ENCODE measurements around the gene CTAG1A.
"Not testable (repeated sequence)": the region's sequence is repeated elsewhere in the genome, so short reads cannot be mapped to it uniquely, and the experiment has no call there.

CTAG1A gene

DNA sequence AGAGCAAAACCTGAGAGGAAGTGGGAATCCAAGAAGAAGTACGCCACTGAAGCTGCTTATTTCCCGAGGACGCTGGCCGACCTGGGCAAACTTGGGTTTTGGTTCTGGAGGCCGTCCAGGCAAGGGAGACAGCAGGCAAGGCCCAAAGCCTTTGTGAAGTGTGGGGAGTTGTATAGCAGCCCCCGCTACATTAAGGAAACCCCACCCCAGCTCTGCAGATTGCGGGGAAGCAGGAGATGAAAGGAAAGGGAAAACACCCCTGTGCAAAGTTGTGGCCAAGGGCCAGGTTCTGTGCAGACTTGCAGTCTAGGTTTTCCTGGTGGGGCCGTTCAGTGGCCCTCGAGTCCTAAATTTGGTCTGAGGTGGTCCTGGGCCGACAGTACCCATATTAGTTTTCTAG lies 11.9 kb upstream of the CTAG1A start:
- not testable (repeated sequence) for DNase-seq (ENCODE audit: low read depth)

DNA sequence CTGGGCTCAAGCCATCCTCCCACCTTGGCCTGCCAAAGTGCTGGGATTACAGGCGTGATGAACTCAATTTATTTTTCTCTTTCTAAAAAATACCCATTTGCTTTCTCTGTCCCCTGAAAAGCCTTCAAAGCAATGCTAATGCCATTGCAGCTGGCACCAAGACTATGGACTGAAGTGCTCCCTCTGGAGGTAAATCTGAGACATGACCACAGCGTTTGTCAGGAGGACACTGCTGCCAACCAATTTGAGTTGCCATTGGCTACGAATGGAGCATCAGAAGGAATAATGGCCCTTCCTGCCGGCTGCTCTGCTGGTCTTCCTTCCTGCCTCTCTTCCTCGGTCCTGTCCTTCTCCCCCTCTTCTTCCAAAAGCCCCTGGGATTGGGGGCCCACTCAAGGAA lies 9.9 kb upstream of the CTAG1A start:
- not testable (repeated sequence) for DNase-seq (ENCODE audit: low read depth)

DNA sequence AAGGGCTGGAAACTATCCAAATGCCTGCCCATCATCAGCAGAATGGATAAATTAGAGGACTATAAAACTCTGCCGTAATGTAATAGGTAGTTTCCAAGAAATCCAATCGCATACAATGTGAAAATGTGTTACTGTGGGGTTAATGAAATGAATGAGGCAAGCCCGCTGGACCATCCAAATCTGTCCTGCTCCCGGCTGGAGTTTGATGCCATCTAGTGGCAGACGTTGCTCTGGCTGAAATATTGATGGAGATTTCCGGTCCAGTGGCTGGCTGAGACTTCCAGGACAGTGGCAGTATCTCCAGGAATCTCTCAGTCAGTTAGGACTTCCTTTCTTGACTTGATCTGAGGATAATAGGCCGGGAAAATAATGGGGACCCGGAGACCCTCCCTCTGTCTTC lies 1.9 kb upstream of the CTAG1A start:
- DNase-seq (ENCODE audit: low read depth): not testable (repeated sequence)

DNA sequence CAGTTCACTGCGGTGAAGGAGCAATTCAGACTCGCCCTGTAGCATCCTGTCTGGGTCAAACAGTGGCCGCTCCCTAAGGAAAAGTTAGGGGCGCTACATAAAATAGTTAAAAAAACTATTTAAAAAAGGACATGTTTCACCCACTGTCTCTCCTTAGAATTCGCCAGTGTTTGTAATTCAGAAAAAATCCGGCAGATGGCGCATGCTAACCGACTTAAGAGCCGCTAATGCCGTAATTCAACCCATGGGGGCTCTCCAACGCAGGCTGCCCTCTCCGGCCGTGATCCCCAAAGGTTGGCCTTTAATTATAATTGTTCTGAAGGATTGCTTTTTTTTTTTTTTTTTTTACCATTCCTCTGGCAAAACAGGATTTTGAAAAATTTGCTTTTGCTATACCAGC lies 5.5 kb downstream of the CTAG1A start:
- DNase-seq (ENCODE audit: low read depth): not testable (repeated sequence)

DNA sequence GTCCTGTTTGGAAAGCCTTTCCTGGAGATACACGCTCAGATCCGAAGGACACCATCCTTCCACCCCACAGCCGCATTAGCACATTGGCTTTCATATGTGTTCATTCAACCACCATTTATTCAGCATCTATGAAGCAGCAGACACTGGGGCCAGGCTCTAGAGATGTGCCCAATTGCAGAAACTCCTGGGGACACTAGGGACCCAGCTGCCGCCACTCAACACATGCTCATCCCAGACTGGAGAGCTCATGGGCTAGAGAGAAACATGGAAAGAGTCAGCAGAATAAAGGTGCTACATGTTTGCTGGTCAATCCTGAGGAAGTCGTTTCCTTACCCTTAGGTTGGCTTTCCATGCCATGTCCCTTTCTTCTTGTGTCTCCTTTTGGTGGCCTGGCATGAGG lies 7.6 kb downstream of the CTAG1A start:
- no peak for DNase-seq (ENCODE audit: low read depth)

DNA sequence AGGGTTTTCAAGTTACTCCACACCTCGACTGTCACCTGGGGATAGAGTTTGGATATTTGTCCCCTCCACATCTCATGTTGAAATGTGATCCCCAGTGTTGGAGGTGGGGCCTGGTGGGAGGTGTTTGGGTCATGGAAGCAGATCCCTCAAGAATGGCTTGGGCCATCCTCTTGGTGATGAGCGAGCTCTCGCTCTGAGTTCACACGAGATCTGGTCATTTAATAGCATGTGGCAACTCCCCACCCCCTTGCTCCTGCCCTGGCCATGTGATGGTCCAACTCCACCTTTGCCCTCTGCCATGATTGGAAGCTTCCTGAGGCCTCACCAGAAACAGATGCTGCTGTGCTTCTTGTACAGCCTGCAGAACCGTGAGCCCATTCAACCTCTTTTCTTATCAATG lies 8.3 kb downstream of the CTAG1A start:
- DNase-seq (ENCODE audit: low read depth): no peak

DNA sequence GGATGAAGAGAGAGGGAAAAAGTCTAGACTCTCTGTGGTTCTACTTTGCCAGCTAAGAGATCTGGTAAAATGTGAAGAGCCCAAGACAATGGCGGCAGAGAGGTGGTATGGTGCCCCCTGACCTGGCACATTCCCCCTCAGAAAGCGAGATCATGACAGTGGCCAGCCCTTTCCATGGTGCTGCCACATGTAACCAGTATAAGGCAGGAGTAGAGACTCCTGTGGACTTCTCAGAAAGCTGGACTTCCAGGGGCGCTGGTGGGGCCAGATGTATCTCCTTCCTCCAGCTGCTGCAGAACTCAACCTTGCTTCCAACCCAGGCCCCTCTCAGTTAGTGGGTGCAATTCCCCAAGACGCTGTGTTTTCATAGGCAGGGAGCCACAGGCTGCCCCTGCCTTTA lies 9.6 kb downstream of the CTAG1A start:
- no peak for DNase-seq (ENCODE audit: low read depth)

DNA sequence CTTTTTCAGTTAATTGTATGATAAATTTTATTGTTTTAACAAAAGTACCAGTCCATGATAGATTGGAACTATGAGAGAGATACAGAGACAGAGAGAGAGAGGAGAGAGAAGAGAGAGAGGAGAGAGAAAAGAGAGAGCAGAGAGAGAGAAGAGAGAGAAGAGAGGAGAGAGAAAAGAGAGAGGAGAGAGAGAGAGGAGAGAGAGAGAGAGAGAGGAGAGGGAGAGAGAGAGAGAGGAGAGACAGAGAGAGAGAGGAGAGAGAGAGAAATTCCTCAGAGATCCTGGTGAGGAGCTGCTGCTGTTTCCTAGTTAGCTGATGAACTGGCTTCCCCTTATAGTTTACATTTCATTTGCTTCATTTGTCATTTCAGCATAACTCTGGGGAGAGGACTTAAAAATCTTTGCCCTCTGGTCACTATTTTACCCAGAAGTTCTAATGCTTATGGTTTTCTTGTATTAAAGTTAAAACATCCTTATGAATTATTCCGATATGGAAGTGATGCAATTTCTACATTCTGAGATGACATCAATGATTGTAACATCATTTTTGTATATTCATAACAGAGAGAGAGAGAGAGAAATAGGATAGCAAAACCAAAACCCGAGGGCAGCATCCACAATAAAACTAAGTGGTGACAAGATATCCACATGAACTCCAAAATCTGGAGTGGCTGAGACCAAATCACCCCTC lies 10.8 kb downstream of the CTAG1A start:
- DNase-seq (ENCODE audit: low read depth): no peak

DNA sequence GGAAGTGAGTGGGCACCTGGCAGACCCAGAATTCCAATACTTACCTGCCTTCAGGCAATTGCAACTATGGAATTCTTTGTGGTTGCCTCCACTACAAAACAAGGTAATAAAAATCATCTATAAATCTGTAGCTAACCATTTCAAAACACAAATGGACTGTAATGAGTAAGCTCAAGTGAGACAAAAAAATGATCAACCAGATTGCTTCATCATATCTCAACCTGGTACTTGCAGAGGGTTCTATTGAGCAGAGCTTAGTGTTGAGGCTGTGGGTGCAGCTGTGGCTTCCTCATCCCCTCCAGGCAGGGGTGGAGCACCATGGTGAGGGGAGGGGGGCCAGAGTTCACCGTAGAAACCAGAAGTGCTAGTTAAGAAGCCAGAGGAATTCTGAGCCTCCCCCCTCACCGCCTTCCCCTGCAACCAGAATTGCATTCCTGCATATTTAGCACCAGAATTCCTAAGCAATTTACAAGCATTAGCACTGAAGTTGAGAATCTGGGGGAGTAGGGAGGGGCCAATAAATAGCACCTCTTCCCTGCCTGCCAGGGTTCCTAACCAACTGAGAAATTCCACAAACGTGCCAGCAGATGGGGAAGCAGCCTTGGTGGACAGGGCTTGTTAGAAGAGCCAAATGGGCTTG lies 11.5 kb downstream of the CTAG1A start:
- DNase-seq (ENCODE audit: low read depth): no peak

DNA sequence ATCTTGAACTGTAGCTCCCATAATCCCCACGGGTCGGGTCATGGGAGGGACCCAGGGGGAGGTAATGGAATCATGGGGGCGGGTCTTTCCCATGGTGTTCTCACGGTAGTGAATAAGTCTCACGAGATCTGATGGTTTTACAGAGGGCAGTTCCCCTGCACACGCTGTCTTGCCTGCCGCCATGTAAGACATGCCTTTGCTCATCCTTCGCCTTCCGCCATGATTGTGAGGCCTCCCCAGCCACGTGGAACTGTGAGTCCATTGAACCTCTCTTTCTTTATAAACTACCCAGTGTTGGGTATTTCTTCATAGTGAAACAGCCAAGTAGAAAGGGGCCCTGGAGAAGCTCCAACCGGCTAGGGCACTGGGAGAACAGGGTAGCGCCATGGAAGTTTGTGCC lies 12.3 kb downstream of the CTAG1A start:
- DNase-seq (ENCODE audit: low read depth): no peak

DNA sequence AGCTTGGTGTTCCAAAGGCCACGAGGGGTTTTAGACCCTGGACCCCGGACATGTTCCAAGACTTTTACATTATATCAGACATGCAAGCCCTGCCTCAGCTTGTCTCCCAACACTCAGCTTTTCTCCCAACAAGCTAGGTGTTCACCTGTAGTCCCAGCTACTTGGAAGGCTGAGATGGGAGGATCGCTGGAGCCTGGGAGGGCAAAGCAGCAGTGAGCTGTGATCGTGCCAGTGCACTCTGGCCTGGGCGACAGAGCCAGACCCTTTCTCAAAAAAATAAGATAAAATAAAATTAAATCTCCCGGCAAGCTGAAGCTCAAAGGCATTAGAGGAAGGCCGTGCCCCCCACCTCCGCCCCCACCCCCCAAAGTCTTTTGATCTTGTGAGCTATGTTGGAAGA lies 13.7 kb downstream of the CTAG1A start:
- no peak for DNase-seq (ENCODE audit: low read depth)

DNA sequence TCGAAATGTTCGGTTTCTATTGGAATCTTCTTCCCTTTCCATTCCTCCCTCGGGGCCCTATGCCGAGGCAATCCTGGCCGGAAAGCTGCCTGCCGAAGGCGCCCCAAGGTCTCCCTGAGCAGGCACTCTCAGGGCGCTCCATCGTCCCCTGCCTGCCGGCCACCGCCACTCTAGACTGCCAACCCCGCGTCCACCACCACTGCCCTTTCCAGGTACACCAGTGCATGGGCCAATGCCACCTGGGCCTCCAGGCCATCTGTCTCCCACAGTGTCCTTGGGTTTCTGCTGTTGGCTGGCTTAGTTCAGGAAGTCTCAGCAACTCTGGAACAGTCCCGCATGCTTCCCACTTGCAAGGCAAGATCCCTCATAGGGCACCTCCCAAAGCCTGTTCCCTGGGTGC lies 14.6 kb downstream of the CTAG1A start:
- DNase-seq (ENCODE audit: low read depth): no peak

DNA sequence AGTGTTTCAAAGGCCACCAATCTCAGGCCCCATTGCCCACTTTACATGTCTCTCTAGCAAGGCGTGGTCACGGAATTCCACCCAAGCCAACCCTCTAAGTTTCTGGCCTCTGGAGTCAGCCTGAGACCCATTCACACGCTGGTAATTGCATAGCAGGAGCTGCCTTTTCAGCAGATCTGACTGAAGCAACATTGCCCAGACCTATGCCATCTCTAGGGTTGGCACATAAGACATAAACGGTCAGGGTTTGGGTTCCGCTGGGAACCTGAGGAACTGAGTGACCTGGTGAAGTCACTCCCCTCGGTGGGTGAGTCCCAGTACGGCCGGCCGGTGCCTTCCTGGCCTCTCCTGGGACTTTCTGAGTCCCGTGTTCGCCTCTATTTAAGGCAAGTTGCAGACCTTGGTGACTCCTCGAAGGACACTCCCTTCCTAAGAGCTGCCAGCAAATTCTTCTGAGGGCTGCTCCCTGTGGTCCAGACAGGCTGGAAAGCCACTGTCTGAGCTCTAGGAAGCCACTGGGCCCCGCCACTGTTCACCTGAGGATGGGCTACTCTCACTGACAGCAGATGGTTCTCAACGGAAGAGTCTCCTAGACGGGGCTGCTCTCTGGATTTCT lies 15.9 kb downstream of the CTAG1A start:
- DNase-seq (ENCODE audit: low read depth): no peak

DNA sequence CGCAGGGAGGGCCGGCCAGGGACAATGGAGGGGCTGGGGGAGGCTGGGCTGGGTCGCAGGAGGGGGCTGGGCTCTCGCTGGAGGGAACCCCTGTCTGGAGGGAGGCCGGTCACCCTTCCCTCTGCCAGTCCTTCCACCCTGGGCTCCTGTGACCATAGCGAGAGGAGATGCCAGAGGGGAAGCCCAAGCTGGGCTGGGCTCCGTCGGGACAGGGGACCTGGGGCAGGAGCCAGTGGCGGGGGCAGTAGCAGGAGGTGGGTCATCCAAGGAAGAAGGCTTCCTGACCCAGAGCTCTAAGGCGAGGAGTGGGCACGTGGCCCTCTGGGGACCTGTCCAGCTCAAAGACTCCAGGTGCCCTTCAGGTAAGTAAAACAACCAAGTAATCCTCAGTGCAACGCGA lies 17.3 kb downstream of the CTAG1A start:
- DNase-seq (ENCODE audit: low read depth): no peak

DNA sequence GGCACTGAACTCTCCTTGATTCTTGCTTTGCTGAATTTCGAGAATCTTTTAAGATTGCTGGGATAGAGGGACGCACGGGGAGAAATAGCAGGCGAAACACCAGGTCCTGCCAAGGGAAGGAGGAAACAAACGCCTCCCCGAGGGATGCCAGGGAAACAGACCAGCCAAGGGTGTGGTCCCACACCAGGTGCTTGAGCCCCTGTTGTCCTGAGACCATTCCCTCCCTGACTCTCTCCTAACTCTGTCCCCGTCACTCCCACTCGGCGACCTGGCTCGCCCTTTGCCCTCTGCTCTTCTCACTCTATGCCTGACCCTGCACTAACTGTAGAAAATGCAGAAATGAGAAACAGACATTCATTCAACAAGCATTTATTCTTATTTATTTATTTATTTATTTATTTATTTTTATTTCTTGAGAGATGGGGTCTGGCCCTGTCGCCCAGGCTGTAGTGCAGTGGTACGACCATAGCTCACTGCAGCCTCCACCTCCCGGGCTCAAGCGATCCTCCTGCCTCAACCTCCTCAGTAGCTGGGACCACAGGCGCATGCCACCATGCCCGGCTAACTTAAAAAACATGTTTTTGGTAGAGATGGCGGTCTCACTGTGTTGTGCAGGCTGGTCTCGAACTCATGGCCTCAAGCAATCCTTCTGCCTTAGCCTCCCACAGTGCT lies 18.0 kb downstream of the CTAG1A start:
- no peak for DNase-seq (ENCODE audit: low read depth)

DNA sequence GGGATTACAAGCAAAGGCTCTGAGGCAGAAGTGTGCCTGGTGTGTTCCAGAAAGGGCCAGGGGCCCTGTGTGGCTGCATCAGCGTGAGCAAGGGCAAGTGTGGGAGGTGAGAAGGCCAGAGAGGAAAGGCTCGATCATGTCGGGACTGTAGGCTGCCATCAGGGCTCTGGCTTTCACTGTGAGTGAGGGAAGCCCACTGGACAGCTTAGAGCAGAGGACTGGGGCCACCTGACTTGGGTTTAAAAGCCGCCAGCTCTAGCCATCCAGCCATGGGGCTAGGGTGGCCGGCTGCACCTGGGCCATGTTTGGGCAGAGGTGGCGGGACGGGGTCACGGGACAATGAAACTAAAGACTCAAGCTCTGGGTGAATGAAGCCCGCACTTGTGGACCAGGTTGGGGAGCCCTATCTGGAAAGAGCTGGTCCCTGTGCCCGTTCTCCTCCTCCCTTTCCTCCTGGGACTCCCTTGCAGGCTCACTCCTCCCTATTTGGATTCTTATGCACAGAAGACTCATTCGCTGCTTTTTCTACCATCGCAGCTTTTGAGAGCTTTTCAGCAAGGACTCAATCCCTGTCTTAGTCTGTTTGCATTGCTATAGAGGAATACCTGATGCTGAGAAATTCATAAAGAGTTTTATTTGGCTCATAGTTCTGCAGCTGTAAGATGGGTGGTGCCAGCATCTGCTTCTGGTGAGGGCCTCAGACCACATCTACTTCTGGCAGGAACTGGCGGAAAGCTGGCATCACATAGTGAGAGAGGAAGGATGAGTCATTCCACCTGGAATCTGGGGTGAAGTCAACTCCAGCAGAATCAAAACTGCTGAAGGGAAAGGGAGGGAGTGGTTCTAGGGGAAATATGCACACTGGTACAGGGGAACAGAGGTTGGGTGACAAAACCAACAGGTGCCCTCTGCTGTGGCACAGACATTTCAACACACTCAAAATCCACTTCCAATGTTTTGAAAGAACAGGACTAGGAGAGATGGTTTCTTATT lies 18.8 kb downstream of the CTAG1A start:
- DNase-seq (ENCODE audit: low read depth): no peak

DNA sequence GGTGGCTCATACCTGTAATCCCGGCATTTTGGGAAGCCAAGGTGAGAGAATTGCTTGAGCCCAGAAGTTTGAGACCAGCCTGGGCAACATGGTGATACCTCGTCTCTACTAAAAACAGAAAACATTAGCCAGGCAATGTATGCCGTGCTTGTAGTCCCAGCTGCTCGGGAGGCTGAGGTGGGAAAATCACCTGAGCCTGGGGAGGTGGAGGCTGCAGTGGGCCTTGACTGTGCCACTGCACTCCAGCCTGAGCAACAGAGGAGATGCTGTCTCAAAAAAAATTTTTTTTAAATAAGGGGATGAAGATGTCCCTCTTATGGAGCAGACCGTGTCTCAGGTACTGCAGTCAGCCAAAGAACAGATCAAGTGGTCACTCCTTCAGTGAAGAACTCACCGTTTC lies 20.6 kb downstream of the CTAG1A start:
- no peak for DNase-seq (ENCODE audit: low read depth)

DNA sequence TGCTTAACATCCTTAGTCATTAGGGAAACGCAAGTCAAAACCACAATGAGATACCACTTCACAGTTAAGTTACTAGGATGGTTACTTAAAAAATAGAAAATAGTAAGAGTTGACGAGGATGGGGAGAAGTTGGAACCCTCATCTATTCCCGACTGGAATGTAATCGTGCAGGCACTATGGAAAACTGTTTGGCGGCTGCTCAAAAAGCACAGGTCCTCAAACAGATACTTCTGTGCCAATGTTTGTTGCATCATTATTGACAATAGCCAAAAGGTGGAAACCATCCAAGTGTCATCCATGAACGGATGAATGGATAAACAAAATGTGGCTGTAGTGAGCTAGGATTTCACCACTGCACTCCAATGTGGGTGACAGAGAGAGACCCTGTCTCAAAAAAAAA lies 22.4 kb downstream of the CTAG1A start:
- DNase-seq (ENCODE audit: low read depth): no peak

DNA sequence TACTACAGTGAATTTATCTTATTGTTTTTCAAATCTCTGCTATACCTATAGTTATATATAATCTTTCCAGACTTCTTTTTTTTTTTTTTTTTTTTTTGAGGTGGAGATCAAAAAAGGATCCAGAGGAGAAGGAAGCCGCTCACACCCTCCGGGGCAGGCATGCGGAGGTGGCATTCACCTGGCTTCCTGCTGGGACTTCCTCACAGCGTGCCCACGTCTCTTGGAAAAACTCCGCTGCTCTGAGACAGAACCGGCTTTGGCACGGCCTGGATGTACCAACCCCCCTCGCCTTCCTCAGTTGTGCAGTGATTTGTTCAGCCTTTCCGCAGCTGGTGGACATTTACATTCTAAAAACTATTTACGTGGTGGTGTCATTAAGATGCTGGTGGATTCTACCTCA lies 23.0 kb downstream of the CTAG1A start:
- DNase-seq (ENCODE audit: low read depth): not testable (repeated sequence)

DNA sequence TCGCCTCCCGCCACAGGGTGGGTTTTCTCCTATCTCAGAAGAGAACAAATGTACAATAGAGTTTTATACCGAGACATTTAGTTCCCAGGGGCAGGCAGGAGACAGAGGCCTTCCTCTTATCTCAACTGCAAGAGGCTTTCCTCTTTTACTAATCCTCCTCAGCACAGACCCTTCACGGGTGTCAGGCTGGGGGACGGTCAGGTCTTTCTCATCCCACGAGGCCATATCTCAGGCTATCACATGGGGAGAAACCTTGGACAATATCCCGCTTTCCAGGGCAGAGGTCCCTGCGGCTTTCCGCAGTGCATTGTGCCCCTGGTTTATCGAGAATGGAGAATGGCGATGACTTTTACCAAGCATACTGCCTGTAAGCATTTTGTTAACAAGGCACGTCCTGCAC lies 23.9 kb downstream of the CTAG1A start:
- not testable (repeated sequence) for DNase-seq (ENCODE audit: low read depth)

DNA sequence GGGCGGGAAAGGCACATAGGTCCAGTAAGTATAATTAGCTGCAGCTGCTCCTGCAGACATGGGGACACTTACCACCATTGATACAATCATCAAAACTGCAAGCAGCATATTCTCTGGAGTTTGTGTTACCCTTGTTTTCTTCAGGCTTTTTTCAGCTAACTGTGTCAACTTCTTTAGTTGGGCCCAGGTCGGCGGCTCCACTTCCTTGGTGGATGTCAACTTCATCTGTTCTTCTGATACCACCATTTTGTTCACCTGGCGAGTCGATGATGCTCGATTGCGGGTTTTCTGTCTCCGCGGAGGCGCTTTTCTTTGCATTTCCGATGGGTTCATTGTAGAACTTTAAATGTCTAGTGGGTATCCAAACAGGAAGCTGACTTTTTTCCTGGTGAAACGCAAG lies 26.2 kb downstream of the CTAG1A start:
- not testable (repeated sequence) for DNase-seq (ENCODE audit: low read depth)

DNA sequence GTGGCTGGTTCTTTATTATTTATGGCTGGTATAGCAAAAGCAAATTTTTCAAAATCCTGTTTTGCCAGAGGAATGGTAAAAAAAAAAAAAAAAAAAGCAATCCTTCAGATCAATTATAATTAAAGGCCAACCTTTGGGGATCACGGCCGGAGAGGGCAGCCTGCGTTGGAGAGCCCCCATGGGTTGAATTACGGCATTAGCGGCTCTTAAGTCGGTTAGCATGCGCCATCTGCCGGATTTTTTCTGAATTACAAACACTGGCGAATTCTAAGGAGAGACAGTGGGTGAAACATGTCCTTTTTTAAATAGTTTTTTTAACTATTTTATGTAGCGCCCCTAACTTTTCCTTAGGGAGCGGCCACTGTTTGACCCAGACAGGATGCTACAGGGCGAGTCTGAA lies 28.7 kb downstream of the CTAG1A start:
- not testable (repeated sequence) for DNase-seq (ENCODE audit: low read depth)

Data from activated T-cell treated with anti-CD3 and anti-CD28 coated beads for 24 hours (primary cell).